SK-MEL-5 (cell line): ENCODE measurements around the gene FANCE. TPM values are rescaled to one million over a fixed set of nuclear protein-coding genes. Genes with fewer than 3 reads are reported as not detected.

Experiments used
- DNase-seq: peaks from one replicate; pipeline ENCODE4 v3.0.0-alpha.2; 2016; ENCODE audit warnings: low read depth, low spot score
- in situ Hi-C: cut with HindIII; loops from 2 replicates; pipeline ENCODE4 v1.10.0; 2016; ENCODE audit warnings: low sequenced_read_pairs, high pct_unique_total_duplicates, low pct_unique_long_range_greater_than_20kb
- total RNA-seq: library from RNA; depleted of rRNA; stranded (reverse); fragments of >200 nt; shearing (Covaris generic); gene quantifications from 2 replicates; pipeline ENCODE4 v1.2.3, GENCODE V29; 2014

Gene FANCE
- total RNA-seq, 1 experiment from 2014 or later, result 9.9 TPM

- in situ Hi-C loops, result no loop called here
- DNase-seq, result no peak
Measured at GRCh38 chr6:35474942-35475570, 22.9 kb downstream of the FANCE start.

DNA sequence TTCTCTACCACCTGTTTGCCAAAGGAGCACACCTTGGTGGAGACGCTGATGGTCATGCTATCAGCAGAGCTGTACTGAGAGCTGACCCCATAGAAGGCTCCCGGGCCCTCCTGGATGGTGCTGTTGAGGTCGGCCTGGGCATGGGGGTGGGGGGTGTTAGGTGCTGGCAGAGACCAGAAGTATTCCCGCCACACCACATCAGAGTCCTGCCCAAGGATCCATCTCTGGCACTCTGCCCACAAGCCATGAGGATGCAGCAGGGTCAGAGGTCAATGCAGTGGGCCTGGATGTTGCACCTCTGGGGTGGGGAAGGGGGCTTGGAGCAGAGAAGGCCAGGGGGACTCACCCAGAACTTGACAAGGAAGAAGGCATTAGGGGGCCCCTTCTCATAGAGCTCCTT is 23.4 kb downstream of the FANCE start:
- in situ Hi-C loops, result no loop called here
- DNase-seq, result no peak

DNA sequence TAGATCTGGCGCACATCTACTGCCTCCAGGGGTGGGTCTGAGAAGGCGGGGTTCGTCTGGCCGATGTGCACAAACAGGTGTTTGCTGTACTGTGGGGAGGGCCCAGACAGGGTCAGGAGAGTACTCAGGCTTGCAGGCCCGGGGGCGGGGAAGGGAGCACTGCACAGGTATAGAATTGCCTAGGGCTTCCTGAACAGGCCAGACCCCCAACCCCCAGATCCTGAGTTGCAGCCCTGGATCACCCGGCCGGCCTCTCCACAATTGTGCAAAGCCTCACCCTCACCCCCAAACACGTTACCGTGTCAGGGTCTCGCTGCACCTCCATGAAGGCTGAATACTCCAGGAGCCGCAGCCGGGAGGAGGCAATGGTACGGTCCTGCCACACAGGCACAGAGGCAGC is 23.9 kb downstream of the FANCE start:
- DNase-seq, result no peak
- in situ Hi-C loops, result no loop called here

- DNase-seq, result no peak
- in situ Hi-C loops, result no loop called here
Measured at GRCh38 chr6:35477028-35477427, 24.9 kb downstream of the FANCE start.

- in situ Hi-C loops, result no loop called here
- DNase-seq, result no peak
Measured at GRCh38 chr6:35477551-35478179, 25.5 kb downstream of the FANCE start.

GRCh38 chr6:35478259-35478658 is 26.1 kb downstream of the FANCE start:
- no peak for DNase-seq
- in situ Hi-C loops, result no loop called here

DNA sequence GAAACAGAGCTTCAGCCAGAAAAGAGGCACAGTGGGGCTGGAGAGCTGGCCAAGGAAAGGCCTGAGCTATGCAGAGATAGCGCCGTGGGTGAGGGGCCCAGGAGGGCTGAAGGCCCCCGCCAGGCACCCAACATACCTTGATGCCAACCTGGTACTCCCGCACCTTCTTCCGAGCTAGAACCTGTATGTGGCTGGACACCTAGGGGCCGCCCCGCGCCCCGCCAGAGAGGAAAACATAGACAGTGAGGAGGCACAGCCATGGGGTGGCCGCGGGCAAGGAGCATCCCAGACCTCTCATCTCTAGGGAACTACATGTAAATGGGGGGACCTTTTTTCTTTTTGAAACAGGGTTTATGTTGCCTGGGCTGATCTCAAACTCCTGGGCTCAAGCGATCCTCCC is 28.0 kb downstream of the FANCE start:
- no peak for DNase-seq
- in situ Hi-C loops, result no loop called here

GRCh38 chr6:35481226-35481625 is 29.1 kb downstream of the FANCE start:
- in situ Hi-C loops, result no loop called here

GRCh38 chr6:35483062-35483461 is 30.9 kb downstream of the FANCE start:
- in situ Hi-C loops, result no loop called here
- DNase-seq, result no peak

More at GRCh38 chr6:35481226-35481625, 29.1 kb downstream of the FANCE start:
- DNase-seq, result no peak

DNA sequence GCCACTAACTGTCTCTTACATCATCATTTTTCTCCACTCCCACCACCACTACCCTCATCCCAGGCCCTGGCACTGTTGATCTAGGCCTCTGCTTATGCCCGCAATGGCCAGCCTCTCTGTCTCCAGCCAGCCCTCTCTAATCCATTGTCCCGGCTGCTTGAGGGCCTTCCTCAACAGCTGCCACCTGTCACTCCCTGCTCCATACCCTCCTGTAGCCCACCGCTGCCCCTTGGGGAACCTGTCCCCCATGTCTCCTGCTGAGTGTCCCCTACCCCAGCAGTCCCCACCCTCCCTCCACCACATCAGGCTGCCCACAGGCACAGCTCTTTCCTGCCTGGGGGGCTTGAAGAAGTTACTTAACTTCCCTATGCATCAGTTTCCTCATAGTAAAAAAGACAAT is 31.4 kb downstream of the FANCE start:
- in situ Hi-C loops, result no loop called here
- no peak for DNase-seq

DNA sequence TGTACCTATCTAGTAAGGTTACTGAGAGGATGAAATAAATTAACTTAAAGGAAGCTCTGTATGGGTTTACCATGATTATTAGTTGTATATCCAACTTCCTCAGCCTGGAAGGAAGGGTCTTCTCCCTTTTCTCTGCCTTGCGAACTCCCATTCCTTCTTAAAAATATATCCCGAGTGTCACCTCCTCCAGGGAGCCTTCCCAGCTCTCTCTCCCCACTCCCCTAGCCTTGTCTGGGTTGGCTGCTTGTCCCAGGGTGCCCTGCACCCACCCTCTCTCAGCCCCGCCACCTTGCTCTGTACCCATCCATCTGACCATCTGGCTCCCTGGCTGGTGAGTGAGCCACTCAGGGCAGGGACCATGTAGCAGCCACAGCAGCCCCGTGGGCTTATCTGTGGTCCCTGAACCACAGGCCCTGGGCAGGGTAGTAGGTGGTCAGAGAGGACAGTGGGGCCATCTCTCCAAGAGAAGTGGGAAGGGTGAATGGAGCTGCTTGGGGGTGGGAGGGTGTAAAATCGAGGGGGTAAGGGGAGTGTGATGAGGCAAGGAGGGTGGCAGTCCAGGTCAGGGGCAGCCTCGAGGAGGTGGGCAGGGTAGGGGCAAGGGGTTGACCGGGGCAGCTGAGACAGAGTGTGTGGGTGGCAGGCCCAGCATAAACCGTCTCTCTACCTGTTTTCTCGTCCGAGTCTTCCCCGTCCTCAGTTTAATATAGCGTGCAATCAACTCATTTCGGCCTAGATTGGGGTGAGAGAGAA is 31.9 kb downstream of the FANCE start:
- no peak for DNase-seq
- in situ Hi-C loops, result no loop called here

DNA sequence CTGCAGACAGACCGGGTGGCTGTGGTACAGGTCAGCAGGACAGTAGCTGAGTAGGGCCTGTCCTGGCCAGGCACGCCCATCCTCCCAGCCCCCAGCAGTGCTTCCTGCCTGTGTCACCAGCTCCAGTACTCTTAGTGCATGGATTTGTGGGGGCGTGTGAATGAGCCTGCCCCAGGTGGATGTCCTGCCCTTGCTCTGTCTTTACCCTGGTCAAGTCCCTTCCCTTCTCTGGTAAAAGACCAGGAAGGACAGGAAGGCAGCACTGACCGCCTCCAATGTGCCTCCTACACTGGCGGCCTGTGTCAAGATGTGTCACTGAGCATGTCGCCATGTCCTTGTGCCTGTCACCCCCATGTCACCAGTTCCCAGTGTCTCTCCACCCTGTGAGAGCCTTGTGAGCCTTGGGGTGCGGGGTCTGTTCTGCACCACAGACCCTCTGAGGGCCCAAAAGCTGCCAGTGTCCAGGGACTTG is 32.8 kb downstream of the FANCE start:
- in situ Hi-C loops, result no loop called here
- DNase-seq, result no peak

DNA sequence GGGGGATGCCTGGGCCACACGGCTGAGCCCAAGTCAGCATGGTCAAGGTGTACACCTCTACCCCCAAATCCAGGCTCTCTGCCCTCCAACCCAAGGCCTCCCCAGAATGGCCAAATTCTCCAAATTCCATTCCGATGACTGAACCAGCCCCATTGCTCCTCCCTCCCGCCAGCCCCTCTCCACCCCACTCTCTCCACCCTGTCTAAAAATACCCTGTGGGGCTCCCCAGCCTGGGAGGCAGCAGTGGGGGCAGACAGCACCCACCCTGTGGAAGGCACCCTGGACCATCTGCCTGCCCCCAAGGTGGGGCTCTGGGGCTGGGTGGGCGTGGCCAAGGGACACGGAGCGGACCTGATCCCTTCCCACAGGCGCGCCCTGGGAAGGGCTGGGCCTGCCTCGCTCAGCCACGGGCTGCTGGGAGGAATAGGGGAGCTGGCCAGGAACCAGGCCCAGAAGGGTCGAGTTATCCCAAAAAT is 33.3 kb downstream of the FANCE start:
- in situ Hi-C loops, result no loop called here
- no peak for DNase-seq

- in situ Hi-C loops, result no loop called here
- DNase-seq, result no peak
Measured at GRCh38 chr6:35486005-35486925, 34.1 kb downstream of the FANCE start.

GRCh38 chr6:35487658-35488516 is 35.7 kb downstream of the FANCE start:
- no peak for DNase-seq
- in situ Hi-C loops, result no loop called here

DNA sequence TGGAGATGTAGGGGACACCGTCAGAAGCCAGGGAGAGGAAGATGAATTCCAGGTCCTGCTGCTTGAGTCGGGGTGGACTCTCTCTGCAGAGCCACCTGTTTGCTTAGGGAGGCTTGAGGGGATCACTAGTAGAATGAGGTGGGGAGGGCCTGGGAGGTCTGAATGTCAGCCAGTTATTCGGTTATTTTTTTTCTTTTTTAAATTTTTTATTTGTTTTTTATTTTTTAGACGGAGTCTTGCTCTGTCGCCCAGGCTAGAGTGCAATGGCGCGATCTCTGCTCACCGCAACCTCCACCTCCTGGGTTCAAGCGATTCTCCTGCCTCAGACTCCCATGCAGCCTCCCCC is 36.4 kb downstream of the FANCE start:
- no peak for DNase-seq
- in situ Hi-C loops, result no loop called here

- DNase-seq, result no peak
- in situ Hi-C loops, result no loop called here
Measured at GRCh38 chr6:35489066-35489465, 36.9 kb downstream of the FANCE start.
